IPS DF 6.9 (cell line): ENCODE data around the gene PC.

Source experiments
- DNase-seq: peaks from one replicate; pipeline ENCODE4 v3.0.0-alpha.2; 2013; ENCODE audit warnings: low read depth, low spot score
- H3K27ac ChIP-seq: one replicate; pipeline ENCODE4 v1.5.1; 2013; ENCODE audit warnings: low read length, control low read depth
- H3K27me3 ChIP-seq: 2 replicates; pipeline ENCODE4 v1.6.1; 2013; ENCODE audit warnings: mild to moderate bottlenecking, low read length; ENCODE audit not compliant: control insufficient read depth, insufficient read depth
- H3K36me3 ChIP-seq: 2 replicates; pipeline ENCODE4 v1.6.1; 2013; ENCODE audit warnings: low read length; ENCODE audit not compliant: control insufficient read depth, insufficient read depth
- H3K4me1 ChIP-seq: 2 replicates; pipeline ENCODE4 v1.6.1; 2013; ENCODE audit warnings: low read length; ENCODE audit not compliant: control insufficient read depth, insufficient read depth
- H3K4me3 ChIP-seq: 2 replicates; pipeline ENCODE4 v1.5.1; 2013; ENCODE audit warnings: mild to moderate bottlenecking, low read length
- H3K9me3 ChIP-seq: 2 replicates; pipeline ENCODE4 v1.6.1; 2013; ENCODE audit warnings: low read length, inconsistent platforms; ENCODE audit not compliant: control insufficient read depth, insufficient read depth
- WGBS: extraction: QIAGEN DNeasy Blood & Tissue Kit; methylation state at CpG from one replicate; pipeline ENCODE4 v1.1.7; 2013; ENCODE audit warnings: mixed read lengths, missing lambda C conversion rate; ENCODE audit not compliant: insufficient read length, insufficient coverage; 5-methylcytosine and 5-hydroxymethylcytosine counted together

The PC gene

GRCh38 chr11:66861774-66862558 is 96.2 kb downstream of the PC start:
- WGBS = no CpG with 5 or more reads among the region's 30 CpGs
- Histone ChIP-seq H3K27ac (no peak overlapping the region), H3K4me1 (no peaks in the 10 kb centered on the region; the same call in 1 of the 2 replicates), H3K27me3 (no peaks in the 10 kb centered on the region), H3K4me3 (no peak overlapping the region), H3K36me3 (peaks cover 19% of the 10 kb centered on the region; the same call in 1 of the 2 replicates), H3K9me3 (no peaks in the 10 kb centered on the region)
- DNase-seq = no peak

DNA sequence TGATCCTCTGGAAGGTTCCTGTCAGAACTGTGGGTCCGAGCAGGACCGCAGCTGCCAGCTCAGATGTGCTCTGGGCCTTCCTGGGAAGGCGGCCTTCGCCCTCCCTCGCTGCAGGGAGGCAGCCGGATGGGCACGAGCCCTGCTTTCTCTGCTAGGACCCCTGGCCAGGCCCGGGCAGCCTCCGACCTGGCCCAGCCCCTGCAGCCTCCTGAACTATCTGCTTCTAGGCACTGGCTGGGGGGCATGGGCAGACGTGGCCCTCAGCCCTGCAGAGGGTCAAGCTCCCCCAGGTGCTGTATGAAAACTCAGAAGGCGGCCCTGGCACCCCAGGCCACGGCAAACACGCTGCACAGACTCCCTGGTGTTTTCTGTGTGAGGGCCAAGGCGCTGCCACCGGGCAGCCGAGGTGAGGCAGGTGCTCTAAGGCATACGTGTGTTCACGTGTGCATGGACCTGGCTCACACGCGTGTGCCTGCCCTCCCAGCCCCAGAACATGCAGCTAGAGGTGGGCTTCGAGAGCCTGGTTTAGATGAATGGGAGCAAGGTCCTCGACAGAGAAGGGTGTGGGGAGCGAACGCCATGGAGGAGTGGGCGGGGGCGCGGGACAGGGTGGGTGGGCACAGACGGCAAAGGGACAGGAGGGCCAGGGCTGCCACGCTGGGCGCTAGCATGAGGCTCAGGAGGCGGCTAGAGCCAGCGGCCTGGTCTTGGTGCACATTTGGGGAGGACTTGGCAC is 97.0 kb downstream of the PC start:
- Histone ChIP-seq H3K36me3 (peaks cover 19% of the 10 kb centered on the region; the same call in 1 of the 2 replicates), H3K4me1 (no peaks in the 10 kb centered on the region; the same call in 1 of the 2 replicates), H3K27me3 (no peaks in the 10 kb centered on the region), H3K9me3 (no peaks in the 10 kb centered on the region), H3K27ac (no peak overlapping the region), H3K4me3 (no peak overlapping the region)
- no CpG with 5 or more reads among the region's 32 CpGs for WGBS
- no peak for DNase-seq

- no peak for DNase-seq
- Histone ChIP-seq H3K27me3 (no peaks in the 10 kb centered on the region), H3K36me3 (peaks cover 19% of the 10 kb centered on the region; the same call in 1 of the 2 replicates), H3K27ac (no peak overlapping the region), H3K4me1 (peaks cover 3% of the 10 kb centered on the region), H3K4me3 (no peak overlapping the region), H3K9me3 (no peaks in the 10 kb centered on the region)
- WGBS = no CpG with 5 or more reads among the region's 18 CpGs
Measured at GRCh38 chr11:66860449-66860831, 97.7 kb downstream of the PC start.

- DNase-seq = no peak
- H3K9me3 ChIP-seq = no peaks in the 10 kb centered on the region
- peaks cover 3% of the 10 kb centered on the region for H3K4me1 ChIP-seq
- WGBS = no CpG with 5 or more reads among the region's 41 CpGs
- H3K36me3 ChIP-seq = peaks cover 19% of the 10 kb centered on the region; the same call in 1 of the 2 replicates
- H3K4me3 ChIP-seq = no peak overlapping the region
- H3K27me3 ChIP-seq = no peaks in the 10 kb centered on the region
- no peak overlapping the region for H3K27ac ChIP-seq
Measured at GRCh38 chr11:66859686-66860448, 98.3 kb downstream of the PC start.

DNA sequence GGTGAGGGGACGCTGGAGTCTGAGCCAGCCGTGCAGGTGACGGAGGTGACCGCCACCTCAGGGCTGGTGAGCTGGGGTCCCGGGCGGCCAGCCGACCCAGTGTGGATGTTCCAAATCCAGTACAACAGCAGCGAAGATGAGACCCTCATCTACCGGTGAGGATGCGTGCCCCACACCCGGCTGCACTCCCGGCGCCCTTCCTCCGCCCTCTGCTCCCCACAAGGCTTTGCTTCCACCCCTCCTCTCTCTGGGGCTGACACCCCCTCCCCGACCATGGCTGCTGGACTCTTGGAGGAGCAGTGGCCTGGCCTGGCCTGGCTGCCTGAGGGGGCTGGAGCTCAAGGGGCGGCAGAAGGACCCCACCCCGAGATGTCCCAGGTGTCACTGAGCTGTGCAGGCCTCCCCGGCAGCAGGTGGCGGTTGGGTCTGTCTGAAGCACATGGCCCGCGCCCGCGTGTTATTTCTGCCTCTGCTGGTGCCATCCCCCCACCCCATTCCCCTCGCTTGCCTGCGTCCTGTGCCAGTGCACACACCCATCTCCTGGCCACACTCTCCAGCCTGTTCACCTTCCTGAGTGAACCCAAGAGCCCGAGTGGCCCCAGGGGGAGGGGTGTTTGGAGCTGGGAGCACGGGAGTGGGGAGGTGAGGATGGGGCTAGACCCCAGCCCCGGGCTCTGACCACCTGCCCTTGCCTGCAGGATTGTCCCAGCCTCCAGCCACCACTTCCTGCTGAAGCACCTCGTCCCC is 99.1 kb downstream of the PC start:
- no CpG with 5 or more reads among the region's 29 CpGs for WGBS
- H3K27ac ChIP-seq = no peak overlapping the region
- H3K9me3 ChIP-seq = no peaks in the 10 kb centered on the region
- no peaks in the 10 kb centered on the region for H3K27me3 ChIP-seq
- H3K4me1 ChIP-seq = peaks cover 3% of the 10 kb centered on the region
- peaks cover 19% of the 10 kb centered on the region; the same call in 1 of the 2 replicates for H3K36me3 ChIP-seq
- no peak overlapping the region for H3K4me3 ChIP-seq
- DNase-seq = no peak

DNA sequence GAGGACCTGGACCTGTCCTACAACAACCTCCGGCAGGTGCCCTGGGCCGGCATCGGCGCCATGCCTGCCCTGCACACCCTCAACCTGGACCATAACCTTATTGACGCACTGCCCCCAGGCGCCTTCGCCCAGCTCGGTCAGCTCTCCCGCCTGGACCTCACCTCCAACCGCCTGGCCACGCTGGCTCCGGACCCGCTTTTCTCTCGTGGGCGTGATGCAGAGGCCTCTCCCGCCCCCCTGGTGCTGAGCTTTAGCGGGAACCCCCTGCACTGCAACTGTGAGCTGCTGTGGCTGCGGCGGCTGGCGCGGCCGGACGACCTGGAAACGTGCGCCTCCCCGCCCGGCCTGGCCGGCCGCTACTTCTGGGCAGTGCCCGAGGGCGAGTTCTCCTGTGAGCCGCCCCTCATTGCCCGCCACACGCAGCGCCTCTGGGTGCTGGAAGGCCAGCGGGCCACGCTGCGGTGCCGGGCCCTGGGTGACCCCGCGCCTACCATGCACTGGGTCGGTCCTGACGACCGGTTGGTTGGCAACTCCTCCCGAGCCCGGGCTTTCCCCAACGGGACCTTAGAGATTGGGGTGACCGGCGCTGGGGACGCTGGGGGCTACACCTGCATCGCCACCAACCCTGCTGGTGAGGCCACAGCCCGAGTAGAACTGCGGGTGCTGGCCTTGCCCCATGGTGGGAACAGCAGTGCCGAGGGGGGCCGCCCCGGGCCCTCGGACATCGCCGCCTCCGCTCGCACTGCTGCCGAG is 99.8 kb downstream of the PC start:
- Histone ChIP-seq H3K36me3 (peaks cover 19% of the 10 kb centered on the region; the same call in 1 of the 2 replicates), H3K9me3 (no peaks in the 10 kb centered on the region), H3K27ac (no peak overlapping the region), H3K4me1 (peaks cover 3% of the 10 kb centered on the region), H3K4me3 (no peak overlapping the region), H3K27me3 (no peaks in the 10 kb centered on the region)
- WGBS = no CpG with 5 or more reads among the region's 62 CpGs
- DNase-seq = no peak

DNA sequence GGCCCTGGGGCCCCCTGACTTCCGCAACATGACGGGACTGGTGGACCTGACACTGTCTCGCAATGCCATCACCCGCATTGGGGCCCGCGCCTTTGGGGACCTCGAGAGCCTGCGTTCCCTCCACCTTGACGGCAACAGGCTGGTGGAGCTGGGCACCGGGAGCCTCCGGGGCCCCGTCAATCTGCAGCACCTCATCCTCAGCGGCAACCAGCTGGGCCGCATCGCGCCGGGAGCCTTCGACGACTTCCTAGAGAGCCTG is 100.3 kb downstream of the PC start:
- H3K9me3 ChIP-seq = no peaks in the 10 kb centered on the region
- WGBS = no CpG with 5 or more reads among the region's 19 CpGs
- peak overlapping the region; percentile 75; the same call in 1 of the 2 replicates for H3K4me3 ChIP-seq
- DNase-seq = no peak
- no peaks in the 10 kb centered on the region for H3K27me3 ChIP-seq
- no peak overlapping the region for H3K27ac ChIP-seq
- H3K36me3 ChIP-seq = peaks cover 19% of the 10 kb centered on the region; the same call in 1 of the 2 replicates
- H3K4me1 ChIP-seq = peaks cover 3% of the 10 kb centered on the region

GRCh38 chr11:66857234-66857926 is 100.8 kb downstream of the PC start:
- Histone ChIP-seq H3K4me3 (peak overlapping the region; percentile 75; the same call in 1 of the 2 replicates), H3K9me3 (no peaks in the 10 kb centered on the region), H3K27me3 (no peaks in the 10 kb centered on the region), H3K27ac (no peak overlapping the region), H3K4me1 (peaks cover 3% of the 10 kb centered on the region), H3K36me3 (peaks cover 19% of the 10 kb centered on the region; the same call in 1 of the 2 replicates)
- DNase-seq = no peak
- no CpG with 5 or more reads among the region's 47 CpGs for WGBS
